NT2/D1 (cell line): ENCODE data around the gene LRRC8E.

Experiments used
- SUZ12 ChIP-seq: IDR thresholded peaks from 2 replicates; pipeline ENCODE4 v1.6.1; 2011; ENCODE audit not compliant: insufficient read length, insufficient read depth; ENCODE audit errors: extremely low read depth
- YY1 ChIP-seq: IDR thresholded peaks from 2 replicates; pipeline ENCODE4 v1.6.1; 2011; ENCODE audit not compliant: insufficient read length, insufficient read depth
- ZNF274 ChIP-seq: IDR thresholded peaks from 2 replicates; pipeline ENCODE4 v1.6.1; 2011; ENCODE audit warnings: mild to moderate bottlenecking, low read depth, low read length

DNA sequence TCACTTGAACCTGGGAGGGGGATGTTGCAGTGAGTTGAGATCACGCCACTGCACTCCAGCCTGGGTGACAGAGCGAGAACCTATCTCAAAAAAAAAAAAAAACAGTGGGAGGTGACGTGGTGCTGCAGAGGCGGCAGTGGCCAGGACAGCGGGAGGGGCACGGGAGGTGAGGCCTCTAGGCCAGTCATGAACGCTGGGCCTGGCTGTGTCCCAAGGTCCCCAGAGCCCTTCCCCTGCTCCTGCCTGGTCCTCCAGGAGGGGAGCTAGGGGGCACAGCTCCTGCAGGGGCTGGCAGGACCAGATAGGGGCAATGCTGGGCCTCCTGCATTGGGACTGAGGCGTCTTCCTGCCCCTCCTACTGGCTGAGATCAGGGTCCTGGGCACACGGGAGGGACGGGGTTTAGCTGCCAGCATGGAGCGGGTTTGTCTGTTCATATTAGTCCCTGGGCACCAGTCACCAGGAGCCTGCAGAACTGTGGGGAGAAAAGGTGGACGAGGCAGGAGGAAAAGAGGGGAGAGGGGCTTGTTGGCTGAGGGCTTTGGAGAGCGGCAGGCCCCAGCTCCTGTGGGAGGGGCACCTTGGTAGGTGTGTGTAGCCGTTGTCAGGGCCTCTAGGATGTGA lies 19.9 kb downstream of the LRRC8E start:
- no peak for TF ChIP-seq SUZ12
- no peak for TF ChIP-seq ZNF274
- no peak for TF ChIP-seq YY1
